A204.1 (cell line): ENCODE data around the gene TMEM151B.

Experiments
- FAIRE-seq: peaks from 2 replicates; lab custom pipeline; 2012; peaks lifted over from hg19 to GRCh38; lab: Jason Lieb, UNC

The TMEM151B gene

GRCh38 chr6:44278774-44279697 lies 8.8 kb downstream of the TMEM151B start:
- FAIRE-seq: no peak

GRCh38 chr6:44284121-44284520 lies 13.9 kb downstream of the TMEM151B start:
- FAIRE-seq: no peak

GRCh38 chr6:44284867-44285266 lies 14.6 kb downstream of the TMEM151B start:
- no peak for FAIRE-seq

- no peak for FAIRE-seq
Measured at GRCh38 chr6:44285552-44286284, 15.5 kb downstream of the TMEM151B start.

- FAIRE-seq: no peak
Measured at GRCh38 chr6:44286285-44286565, 16.0 kb downstream of the TMEM151B start.

- FAIRE-seq: no peak
Measured at GRCh38 chr6:44286747-44287146, 16.5 kb downstream of the TMEM151B start.

- no peak for FAIRE-seq
Measured at GRCh38 chr6:44289726-44290260, 19.5 kb downstream of the TMEM151B start.

- no peak for FAIRE-seq
Measured at GRCh38 chr6:44291841-44292240, 21.6 kb downstream of the TMEM151B start.

- FAIRE-seq: no peak
Measured at GRCh38 chr6:44292661-44293365, 22.6 kb downstream of the TMEM151B start.

- no peak for FAIRE-seq
Measured at GRCh38 chr6:44294832-44295791, 24.9 kb downstream of the TMEM151B start.

GRCh38 chr6:44297063-44298038 lies 27.1 kb downstream of the TMEM151B start:
- no peak for FAIRE-seq

GRCh38 chr6:44298055-44298803 lies 28.0 kb downstream of the TMEM151B start:
- no peak for FAIRE-seq

GRCh38 chr6:44298864-44299263 lies 28.6 kb downstream of the TMEM151B start:
- FAIRE-seq: no peak

GRCh38 chr6:44300292-44300823 lies 30.1 kb downstream of the TMEM151B start:
- no peak for FAIRE-seq

GRCh38 chr6:44301106-44301505 lies 30.9 kb downstream of the TMEM151B start:
- no peak for FAIRE-seq

- no peak for FAIRE-seq
Measured at GRCh38 chr6:44301782-44302564, 31.7 kb downstream of the TMEM151B start.

- FAIRE-seq: no peak
Measured at GRCh38 chr6:44302856-44303255, 32.6 kb downstream of the TMEM151B start.

GRCh38 chr6:44303842-44304241 lies 33.6 kb downstream of the TMEM151B start:
- FAIRE-seq: no peak
